HEK293 (cell line): Measurements from ENCODE around the gene RPAP3.
A peak's percentile ranks its signal among the peaks of the same experiment; 100 is the strongest.

Experiments used
- CTCF ChIA-PET: fragments of 350-600 bp; formaldehyde crosslinking; extraction: SDS; loops from one replicate; lab custom pipeline; 2021; ENCODE audit warnings: antibody characterized with exemption; lab: Yijun Ruan, JAX
- POLR2A ChIA-PET: fragments of 300-600 bp; formaldehyde crosslinking; extraction: SDS; loops from one replicate; lab custom pipeline; 2020; ENCODE audit warnings: antibody characterized with exemption, inconsistent platforms; lab: Yijun Ruan, JAX
- H3K27ac ChIP-seq: fragments of 200-500 bp; sonication (Bioruptor generic); 2 replicates; pipeline ENCODE4 v1.5.1; 2014; ENCODE audit warnings: low read depth, low read length, control low read depth, inconsistent platforms; ENCODE audit errors: extremely low read depth
- H3K36me3 ChIP-seq, 2 experiments: fragments of 200-500 bp in 1 of 2; sonication (Bioruptor generic) in 1 of 2; 1 replicate in 1 of 2; 2 replicates in 1 of 2; pipeline ENCODE4 v1.5.1; 2014 to 2017; ENCODE audit warnings: inconsistent platforms in 2 of 2, low read length in 2 of 2; ENCODE audit not compliant: control insufficient read depth in 2 of 2, insufficient read depth in 1 of 2
- H3K4me1 ChIP-seq: fragments of 200-500 bp; sonication (Bioruptor generic); 2 replicates; pipeline ENCODE4 v1.5.1; 2014; ENCODE audit warnings: mild to moderate bottlenecking, low read length, inconsistent platforms; ENCODE audit not compliant: control insufficient read depth, insufficient read depth
- H3K4me3 ChIP-seq: 2 replicates; pipeline ENCODE4 v1.5.1; 2011; ENCODE audit warnings: low read depth, mild to moderate bottlenecking, control low read depth, low read length, moderate library complexity
- H3K9me3 ChIP-seq: fragments of 200-500 bp; sonication (Bioruptor generic); 2 replicates; pipeline ENCODE4 v1.5.1; 2014; ENCODE audit warnings: low read depth, low read length, inconsistent platforms; ENCODE audit not compliant: control insufficient read depth, insufficient read depth
- EGR2 ChIP-seq: fragments of 450-650 bp; formaldehyde crosslinking; IDR thresholded peaks from 2 replicates; pipeline ENCODE4 v1.5.1; 2016; ENCODE audit warnings: low read depth, missing biosample characterization, missing genetic modification characterization
- FEZF1 ChIP-seq: fragments of 450-650 bp; formaldehyde crosslinking; IDR thresholded peaks from 2 replicates; pipeline ENCODE4 v1.5.1; 2016; ENCODE audit warnings: missing biosample characterization, missing genetic modification characterization
- GLIS1 ChIP-seq: fragments of 450-650 bp; formaldehyde crosslinking; IDR thresholded peaks from 2 replicates; pipeline ENCODE4 v1.5.1; 2016; ENCODE audit warnings: missing biosample characterization, missing genetic modification characterization
- KLF1 ChIP-seq: fragments of 450-650 bp; formaldehyde crosslinking; IDR thresholded peaks from 2 replicates; pipeline ENCODE4 v1.5.1; 2016; ENCODE audit warnings: missing biosample characterization, missing genetic modification characterization
- MEIS1 ChIP-seq: sonication (generic); formaldehyde crosslinking; IDR thresholded peaks from 2 replicates; pipeline ENCODE4 v1.8.1; 2022; ENCODE audit warnings: missing genetic modification reagents, mild to moderate bottlenecking, borderline replicate concordance
- REPIN1 ChIP-seq: fragments of 450-650 bp; formaldehyde crosslinking; IDR thresholded peaks from 2 replicates; pipeline ENCODE4 v1.5.1; 2017; ENCODE audit warnings: missing biosample characterization, missing genetic modification characterization, low read depth
- SP2 ChIP-seq: fragments of 450-650 bp; formaldehyde crosslinking; IDR thresholded peaks from 2 replicates; pipeline ENCODE4 v1.5.1; 2016; ENCODE audit warnings: missing biosample characterization, missing genetic modification characterization
- ZBTB20 ChIP-seq: fragments of 450-650 bp; formaldehyde crosslinking; IDR thresholded peaks from 2 replicates; pipeline ENCODE4 v1.5.1; 2016; ENCODE audit warnings: missing biosample characterization, missing genetic modification characterization
- ZNF112 ChIP-seq: fragments of 450-650 bp; formaldehyde crosslinking; IDR thresholded peaks from 2 replicates; pipeline ENCODE4 v1.5.0; 2017; ENCODE audit warnings: missing biosample characterization, missing genetic modification characterization
- ZNF175 ChIP-seq: fragments of 450-650 bp; formaldehyde crosslinking; IDR thresholded peaks from 2 replicates; pipeline ENCODE4 v1.5.1; 2016; ENCODE audit warnings: missing biosample characterization, missing genetic modification characterization
- ZNF202 ChIP-seq: fragments of 450-650 bp; formaldehyde crosslinking; IDR thresholded peaks from 2 replicates; pipeline ENCODE4 v1.5.1; 2016; ENCODE audit warnings: missing biosample characterization, missing genetic modification characterization, borderline replicate concordance
- ZNF211 ChIP-seq: fragments of 450-650 bp; formaldehyde crosslinking; IDR thresholded peaks from 2 replicates; pipeline ENCODE4 v1.5.1; 2016; ENCODE audit warnings: low read depth, missing biosample characterization, missing genetic modification characterization
- ZNF221 ChIP-seq: fragments of 450-650 bp; formaldehyde crosslinking; IDR thresholded peaks from 2 replicates; pipeline ENCODE4 v1.5.1; 2017; ENCODE audit warnings: missing biosample characterization, missing genetic modification characterization, borderline replicate concordance
- ZNF335 ChIP-seq: fragments of 450-650 bp; formaldehyde crosslinking; conservative IDR thresholded peaks from 2 replicates; pipeline ENCODE4 v1.5.1; 2016; ENCODE audit warnings: missing biosample characterization, missing genetic modification characterization
- ZNF48 ChIP-seq: fragments of 450-650 bp; formaldehyde crosslinking; IDR thresholded peaks from 2 replicates; pipeline ENCODE4 v1.5.1; 2016; ENCODE audit warnings: missing biosample characterization, missing genetic modification characterization
- ZNF600 ChIP-seq: fragments of 450-650 bp; formaldehyde crosslinking; IDR thresholded peaks from 2 replicates; pipeline ENCODE4 v1.5.1; 2016; ENCODE audit warnings: missing biosample characterization, missing genetic modification characterization
- ZNF610 ChIP-seq: fragments of 450-650 bp; formaldehyde crosslinking; IDR thresholded peaks from 2 replicates; pipeline ENCODE4 v1.5.1; 2016; ENCODE audit warnings: missing biosample characterization, missing genetic modification characterization, borderline replicate concordance
- ZNF623 ChIP-seq: fragments of 450-650 bp; formaldehyde crosslinking; IDR thresholded peaks from 2 replicates; pipeline ENCODE4 v1.5.1; 2016; ENCODE audit warnings: missing biosample characterization, missing genetic modification characterization
- ZNF776 ChIP-seq: fragments of 450-650 bp; formaldehyde crosslinking; IDR thresholded peaks from 2 replicates; pipeline ENCODE4 v1.5.0; 2017; ENCODE audit warnings: missing biosample characterization, missing genetic modification characterization, borderline replicate concordance
- ZNF830 ChIP-seq: fragments of 450-650 bp; IDR thresholded peaks from 2 replicates; pipeline ENCODE4 v1.5.0; 2018; ENCODE audit warnings: missing biosample characterization, missing genetic modification characterization, low read depth, mild to moderate bottlenecking, moderate library complexity
- TF ChIP-seq, protein P1 (sequence below): fragments of 450-650 bp; formaldehyde crosslinking; IDR thresholded peaks from 2 replicates; pipeline ENCODE4 v1.5.1; 2016; ENCODE audit warnings: missing biosample characterization, missing genetic modification characterization
- TF ChIP-seq, protein P2 (sequence below): fragments of 450-650 bp; formaldehyde crosslinking; IDR thresholded peaks from 2 replicates; pipeline ENCODE4 v1.5.1; 2016; ENCODE audit warnings: missing biosample characterization, missing genetic modification characterization
- TF ChIP-seq, protein P3 (sequence below): fragments of 450-650 bp; formaldehyde crosslinking; conservative IDR thresholded peaks from 2 replicates; pipeline ENCODE4 v1.5.1; 2016; ENCODE audit warnings: low read depth, missing biosample characterization, missing genetic modification characterization
- TF ChIP-seq, protein P4 (sequence below): fragments of 450-650 bp; formaldehyde crosslinking; IDR thresholded peaks from 2 replicates; pipeline ENCODE4 v1.5.1; 2016; ENCODE audit warnings: missing biosample characterization, missing genetic modification characterization

The RPAP3 gene

DNA sequence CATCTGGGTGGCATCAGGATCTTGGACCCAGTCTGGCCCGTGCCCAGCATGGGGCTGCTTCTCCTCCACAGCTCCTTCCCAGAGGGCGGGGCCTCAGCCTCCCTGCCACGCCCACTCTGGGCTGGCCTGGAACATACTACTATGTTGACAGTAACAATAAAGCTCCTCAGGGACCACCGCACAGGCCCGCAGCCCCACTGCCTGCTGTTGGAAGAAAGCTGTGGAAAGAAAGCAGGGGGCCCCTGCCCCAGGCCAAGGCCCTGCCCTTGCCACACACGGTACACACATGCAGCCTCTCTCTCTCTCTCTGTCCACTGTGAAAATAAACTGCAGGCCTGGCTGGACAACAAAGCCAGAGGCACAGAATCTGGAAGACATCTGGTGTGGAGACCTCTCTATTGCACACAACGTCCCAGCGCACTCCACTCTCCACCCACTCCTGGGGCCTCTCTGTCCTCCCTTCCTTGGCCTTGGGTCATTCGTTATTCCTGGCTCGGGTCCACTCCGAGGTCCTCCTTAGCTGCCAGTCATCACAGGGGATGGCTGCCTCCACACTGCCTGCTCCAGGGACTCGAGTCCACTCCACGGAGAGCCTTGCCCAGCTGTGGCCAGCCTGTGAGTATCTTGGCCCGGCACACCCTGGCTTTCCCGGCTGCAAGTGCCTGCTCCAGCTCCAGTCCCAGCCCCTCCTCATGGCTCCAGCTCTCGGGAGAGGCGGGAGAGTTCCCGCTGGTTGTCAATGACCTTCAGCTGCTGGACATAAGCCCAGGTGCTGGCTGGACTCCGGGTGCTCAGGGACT lies 31.2 kb upstream of the RPAP3 start (continued):
- TF ChIP-seq, protein P1, sequence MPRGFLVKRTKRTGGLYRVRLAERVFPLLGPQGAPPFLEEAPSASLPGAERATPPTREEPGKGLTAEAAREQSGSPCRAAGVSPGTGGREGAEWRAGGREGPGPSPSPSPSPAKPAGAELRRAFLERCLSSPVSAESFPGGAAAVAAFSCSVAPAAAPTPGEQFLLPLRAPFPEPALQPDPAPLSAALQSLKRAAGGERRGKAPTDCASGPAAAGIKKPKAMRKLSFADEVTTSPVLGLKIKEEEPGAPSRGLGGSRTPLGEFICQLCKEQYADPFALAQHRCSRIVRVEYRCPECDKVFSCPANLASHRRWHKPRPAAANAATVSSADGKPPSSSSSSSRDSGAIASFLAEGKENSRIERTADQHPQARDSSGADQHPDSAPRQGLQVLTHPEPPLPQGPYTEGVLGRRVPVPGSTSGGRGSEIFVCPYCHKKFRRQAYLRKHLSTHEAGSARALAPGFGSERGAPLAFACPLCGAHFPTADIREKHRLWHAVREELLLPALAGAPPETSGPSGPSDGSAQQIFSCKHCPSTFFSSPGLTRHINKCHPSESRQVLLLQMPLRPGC (tag by site-specific recombination), result no peak
- TF ChIP-seq, protein P2, sequence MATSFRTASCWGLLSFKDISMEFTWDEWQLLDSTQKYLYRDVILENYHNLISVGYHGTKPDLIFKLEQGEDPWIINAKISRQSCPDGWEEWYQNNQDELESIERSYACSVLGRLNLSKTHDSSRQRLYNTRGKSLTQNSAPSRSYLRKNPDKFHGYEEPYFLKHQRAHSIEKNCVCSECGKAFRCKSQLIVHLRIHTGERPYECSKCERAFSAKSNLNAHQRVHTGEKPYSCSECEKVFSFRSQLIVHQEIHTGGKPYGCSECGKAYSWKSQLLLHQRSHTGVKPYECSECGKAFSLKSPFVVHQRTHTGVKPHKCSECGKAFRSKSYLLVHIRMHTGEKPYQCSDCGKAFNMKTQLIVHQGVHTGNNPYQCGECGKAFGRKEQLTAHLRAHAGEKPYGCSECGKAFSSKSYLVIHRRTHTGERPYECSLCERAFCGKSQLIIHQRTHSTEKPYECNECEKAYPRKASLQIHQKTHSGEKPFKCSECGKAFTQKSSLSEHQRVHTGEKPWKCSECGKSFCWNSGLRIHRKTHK (tag by site-specific recombination), result no peak
- TF ChIP-seq ZNF48 (tag by site-specific recombination), result no peak
- TF ChIP-seq ZNF175, result no peak
- no peak for TF ChIP-seq ZNF600
- TF ChIP-seq, protein P3, sequence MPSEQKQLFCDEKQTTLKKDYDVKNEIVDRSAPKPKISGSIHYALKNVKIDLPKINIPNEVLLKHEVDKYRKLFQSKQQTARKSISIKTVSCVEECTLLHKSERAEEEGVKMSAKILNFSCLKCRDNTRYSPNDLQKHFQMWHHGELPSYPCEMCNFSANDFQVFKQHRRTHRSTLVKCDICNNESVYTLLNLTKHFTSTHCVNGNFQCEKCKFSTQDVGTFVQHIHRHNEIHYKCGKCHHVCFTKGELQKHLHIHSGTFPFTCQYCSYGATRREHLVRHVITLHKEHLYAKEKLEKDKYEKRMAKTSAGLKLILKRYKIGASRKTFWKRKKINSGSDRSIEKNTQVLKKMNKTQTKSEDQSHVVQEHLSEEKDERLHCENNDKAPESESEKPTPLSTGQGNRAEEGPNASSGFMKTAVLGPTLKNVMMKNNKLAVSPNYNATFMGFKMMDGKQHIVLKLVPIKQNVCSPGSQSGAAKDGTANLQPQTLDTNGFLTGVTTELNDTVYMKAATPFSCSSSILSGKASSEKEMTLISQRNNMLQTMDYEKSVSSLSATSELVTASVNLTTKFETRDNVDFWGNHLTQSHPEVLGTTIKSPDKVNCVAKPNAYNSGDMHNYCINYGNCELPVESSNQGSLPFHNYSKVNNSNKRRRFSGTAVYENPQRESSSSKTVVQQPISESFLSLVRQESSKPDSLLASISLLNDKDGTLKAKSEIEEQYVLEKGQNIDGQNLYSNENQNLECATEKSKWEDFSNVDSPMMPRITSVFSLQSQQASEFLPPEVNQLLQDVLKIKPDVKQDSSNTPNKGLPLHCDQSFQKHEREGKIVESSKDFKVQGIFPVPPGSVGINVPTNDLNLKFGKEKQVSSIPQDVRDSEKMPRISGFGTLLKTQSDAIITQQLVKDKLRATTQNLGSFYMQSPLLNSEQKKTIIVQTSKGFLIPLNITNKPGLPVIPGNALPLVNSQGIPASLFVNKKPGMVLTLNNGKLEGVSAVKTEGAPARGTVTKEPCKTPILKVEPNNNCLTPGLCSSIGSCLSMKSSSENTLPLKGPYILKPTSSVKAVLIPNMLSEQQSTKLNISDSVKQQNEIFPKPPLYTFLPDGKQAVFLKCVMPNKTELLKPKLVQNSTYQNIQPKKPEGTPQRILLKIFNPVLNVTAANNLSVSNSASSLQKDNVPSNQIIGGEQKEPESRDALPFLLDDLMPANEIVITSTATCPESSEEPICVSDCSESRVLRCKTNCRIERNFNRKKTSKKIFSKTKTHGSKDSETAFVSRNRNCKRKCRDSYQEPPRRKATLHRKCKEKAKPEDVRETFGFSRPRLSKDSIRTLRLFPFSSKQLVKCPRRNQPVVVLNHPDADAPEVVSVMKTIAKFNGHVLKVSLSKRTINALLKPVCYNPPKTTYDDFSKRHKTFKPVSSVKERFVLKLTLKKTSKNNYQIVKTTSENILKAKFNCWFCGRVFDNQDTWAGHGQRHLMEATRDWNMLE (tag by site-specific recombination), result no peak
- TF ChIP-seq ZNF623 (tag by site-specific recombination), result no peak
- TF ChIP-seq KLF1, result peak; percentile 38; the same call in 1 of the 2 replicates
- no peak for TF ChIP-seq FEZF1 (tag by site-specific recombination)

DNA sequence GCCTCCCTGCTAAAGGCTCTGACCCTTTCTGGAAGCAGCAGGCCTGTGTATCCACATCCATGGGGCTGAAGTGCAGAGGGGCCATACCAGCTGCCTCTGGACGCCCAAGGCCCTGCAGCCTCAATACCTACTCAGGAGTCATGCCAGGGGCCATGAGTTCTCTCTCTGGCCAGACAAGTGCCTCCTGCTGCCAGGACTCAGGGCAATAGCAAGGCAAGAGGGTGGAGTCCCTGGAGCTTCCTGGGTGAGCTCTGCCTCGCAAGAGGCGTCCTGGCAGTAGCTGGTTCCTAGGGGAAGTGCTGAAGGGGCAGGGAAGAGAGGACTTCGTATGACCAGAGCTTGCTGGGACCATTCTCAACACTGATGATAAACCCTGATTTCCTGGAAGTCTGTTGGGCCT lies 30.4 kb upstream of the RPAP3 start:
- Histone ChIP-seq H3K4me3 (no peak overlapping the region), H3K36me3 (no peaks in the 10 kb centered on the region), H3K9me3 (no peaks in the 10 kb centered on the region), H3K27ac (no peak overlapping the region), H3K4me1 (no peaks in the 10 kb centered on the region)
- TF ChIP-seq SP2 (no peak), ZNF221 (no peak), ZNF211 (tag by site-specific recombination) (no peak), EGR2 (tag by site-specific recombination) (no peak), ZNF776 (tag by site-specific recombination) (no peak), ZNF202 (no peak), ZNF610 (tag by site-specific recombination) (no peak), ZNF335 (tag by site-specific recombination) (no peak), ZNF112 (tag by site-specific recombination) (no peak), GLIS1 (tag by site-specific recombination) (no peak), ZBTB20 (tag by site-specific recombination) (no peak), KLF1 (no peak), ZNF830 (no peak), REPIN1 (tag by site-specific recombination) (no peak), MEIS1 (CRISPR knock-in tag) (no peak)
- TF ChIP-seq, protein P1 (tag by site-specific recombination), result no peak
- TF ChIP-seq, protein P4, sequence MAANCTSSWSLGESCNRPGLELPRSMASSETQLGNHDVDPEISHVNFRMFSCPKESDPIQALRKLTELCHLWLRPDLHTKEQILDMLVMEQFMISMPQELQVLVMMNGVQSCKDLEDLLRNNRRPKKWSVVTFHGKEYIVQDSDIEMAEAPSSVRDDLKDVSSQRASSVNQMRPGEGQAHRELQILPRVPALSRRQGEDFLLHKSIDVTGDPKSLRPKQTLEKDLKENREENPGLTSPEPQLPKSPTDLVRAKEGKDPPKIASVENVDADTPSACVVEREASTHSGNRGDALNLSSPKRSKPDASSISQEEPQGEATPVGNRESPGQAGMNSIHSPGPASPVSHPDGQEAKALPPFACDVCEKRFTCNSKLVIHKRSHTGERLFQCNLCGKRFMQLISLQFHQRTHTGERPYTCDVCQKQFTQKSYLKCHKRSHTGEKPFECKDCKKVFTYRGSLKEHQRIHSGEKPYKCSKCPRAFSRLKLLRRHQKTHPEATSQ, result no peak
- ChIA-PET POLR2A (interaction anchor here (0.8 to 1.4 kb wide), 3 partner anchors 30 to 946 kb away, joined by 3 to 4 read pairs (median 3); partner anchors contain the start of genes KANSL2 and RPAP3), CTCF (interaction anchor here (1.2 to 13.5 kb wide), 3 partner anchors 9 to 102 kb away, joined by 4 to 784 read pairs (median 9); partner anchors contain the start of gene SLC48A1)
